HCT116 (cell line): ENCODE results near the gene ART1. TPM values are rescaled to one million over a fixed set of nuclear protein-coding genes. Genes with fewer than 3 reads are reported as not detected.

Experiments used
- ATAC-seq: fragments of 200-7000 bp; cut with Tn5 transposase; 2 replicates; pipeline ENCODE4 v1.9.1; 2020; ENCODE audit warnings: mild to moderate bottlenecking, moderate library complexity
- BruUV-seq: library from RNA; stranded (reverse); fragments of 400-500 nt; replicated peaks from 2 replicates; lab custom pipeline; 2021; lab: Mats Ljungman, UMichigan
- CTCF ChIA-PET: fragments of 300-600 bp; sonication (Branson Sonifier 250); formaldehyde crosslinking; loops from one replicate; lab custom pipeline; 2021; ENCODE audit warnings: antibody characterized with exemption; lab: Charles Lee
- POLR2A ChIA-PET: fragments of 300-600, 350-600 bp; sonication (Branson Sonifier 250); formaldehyde crosslinking; loops from one replicate; lab custom pipeline; 2021; ENCODE audit warnings: antibody characterized with exemption; lab: Charles Lee
- RAD21 ChIA-PET, 2 experiments: fragments of 300-600 bp; sonication (Branson Sonifier 250); formaldehyde crosslinking; loops; one replicate each; lab custom pipeline; 2023; ENCODE audit warnings: low total read pairs in 2 of 2; ENCODE audit not compliant: uncharacterized antibody in 2 of 2, unreplicated experiment in 2 of 2, low non-redundant PET in 1 of 2; lab: Charles Lee
- DNase-seq: peaks from one replicate; pipeline ENCODE4 v3.0.0-alpha.2; 2010; ENCODE audit warnings: low read depth, low spot score
- H2AFZ ChIP-seq: fragments of 200-600 bp; shearing (Covaris generic), sonication (generic); 2 replicates; pipeline ENCODE4 v1.6.1; 2017; ENCODE audit warnings: low read depth, mixed run types, mixed read lengths, antibody characterized with exemption, low read length; ENCODE audit not compliant: poor library complexity, severe bottlenecking
- H3K27ac ChIP-seq: 2 replicates; pipeline ENCODE4 v1.5.1; 2012; ENCODE audit warnings: low read depth, low read length
- H3K27me3 ChIP-seq: fragments of 200-600 bp; sonication (generic); 2 replicates; pipeline ENCODE4 v1.6.1; 2016; ENCODE audit warnings: mixed run types, low read length, mixed read lengths; ENCODE audit not compliant: insufficient read depth
- H3K36me3 ChIP-seq, 2 experiments: fragments of 200-500 bp in 1 of 2; fragments of 200-600 bp in 1 of 2; sonication (Bioruptor generic) in 1 of 2; sonication (generic) in 1 of 2; 2 replicates each; pipeline versions ENCODE4 v1.5.1 to v1.6.1; 2014 to 2016; ENCODE audit warnings: low read length in 2 of 2, inconsistent platforms in 1 of 2, mixed read lengths in 1 of 2, mixed run types in 1 of 2; ENCODE audit not compliant: insufficient read depth in 2 of 2, control insufficient read depth in 1 of 2
- H3K4me1 ChIP-seq, 2 experiments: fragments of 200-600 bp in 1 of 2; sonication (generic) in 1 of 2; 2 replicates each; pipeline versions ENCODE4 v1.5.1 to v1.6.1; 2012 to 2017; ENCODE audit warnings: low read length in 2 of 2, inconsistent platforms in 1 of 2, mild to moderate bottlenecking in 1 of 2, mixed read lengths in 1 of 2, mixed run types in 1 of 2, moderate library complexity in 1 of 2; ENCODE audit not compliant: insufficient read depth in 2 of 2, control insufficient read depth in 1 of 2
- H3K4me2 ChIP-seq: fragments of 200-600 bp; sonication (generic); 2 replicates; pipeline ENCODE4 v1.6.1; 2017; ENCODE audit warnings: mixed run types, low read length, mixed read lengths
- H3K4me3 ChIP-seq, 2 experiments: fragments of 200-600 bp in 1 of 2; sonication (generic) in 1 of 2; replicated peaks in 1 of 2; 2 replicates each; pipeline ENCODE4 v1.5.1; 2011 to 2016; ENCODE audit warnings: low read length in 2 of 2, control low read depth in 1 of 2, low read depth in 1 of 2, mild to moderate bottlenecking in 1 of 2, mixed read lengths in 1 of 2, mixed run types in 1 of 2
- H3K79me2 ChIP-seq: fragments of 200-600 bp; sonication (generic); 2 replicates; pipeline ENCODE4 v1.6.1; 2017; ENCODE audit warnings: mild to moderate bottlenecking, mixed run types, low read length, moderate library complexity, mixed read lengths; ENCODE audit not compliant: insufficient read depth
- H3K9ac ChIP-seq: fragments of 200-600 bp; sonication (generic); 2 replicates; pipeline ENCODE4 v1.6.1; 2016; ENCODE audit warnings: low read length, mixed read lengths
- H3K9me2 ChIP-seq: fragments of 200-600 bp; sonication (generic), shearing (Covaris generic); 2 replicates; pipeline ENCODE4 v1.6.1; 2017; ENCODE audit warnings: mixed run types, mild to moderate bottlenecking, moderate library complexity; ENCODE audit not compliant: insufficient read depth
- H3K9me3 ChIP-seq, 2 experiments: fragments of 200-500 bp in 1 of 2; fragments of 200-600 bp in 1 of 2; sonication (Bioruptor generic) in 1 of 2; sonication (generic) in 1 of 2; 2 replicates each; pipeline ENCODE4 v1.6.1; 2014 to 2017; ENCODE audit warnings: low read length in 2 of 2, mixed read lengths in 2 of 2, inconsistent platforms in 1 of 2, low read depth in 1 of 2, mild to moderate bottlenecking in 1 of 2, mixed run types in 1 of 2, moderate library complexity in 1 of 2; ENCODE audit not compliant: control insufficient read depth in 1 of 2, insufficient read depth in 1 of 2
- H4K20me1 ChIP-seq: fragments of 200-600 bp; sonication (generic), shearing (Covaris generic); 2 replicates; pipeline ENCODE4 v1.6.1; 2017; ENCODE audit warnings: mixed run types, mild to moderate bottlenecking, moderate library complexity; ENCODE audit not compliant: insufficient read depth
- CBX3 ChIP-seq: IDR thresholded peaks from 2 replicates; pipeline ENCODE4 v1.6.1; 2012; ENCODE audit warnings: low read depth
- ELF1 ChIP-seq: IDR thresholded peaks from 2 replicates; pipeline ENCODE4 v1.6.1; 2012; ENCODE audit warnings: low read depth, borderline replicate concordance
- EZH2phosphoT487 ChIP-seq: fragments of 200-600 bp; IDR thresholded peaks from 2 replicates; pipeline ENCODE4 v1.6.1; 2018; ENCODE audit warnings: antibody characterized with exemption, borderline replicate concordance
- FOSL1 ChIP-seq: IDR thresholded peaks from 2 replicates; pipeline ENCODE4 v1.6.1; 2012; ENCODE audit warnings: low read depth
- JUND ChIP-seq: IDR thresholded peaks from 2 replicates; pipeline ENCODE4 v1.6.1; 2012
- POLR2AphosphoS5 ChIP-seq: IDR thresholded peaks from 2 replicates; pipeline ENCODE4 v1.6.1; 2011; ENCODE audit warnings: mild to moderate bottlenecking, low read depth, low read length, moderate library complexity
- SP1 ChIP-seq: IDR thresholded peaks from 2 replicates; pipeline ENCODE4 v1.6.1; 2012; ENCODE audit warnings: low read depth
- ZNF274 ChIP-seq: fragments of 200-500 bp; sonication (Bioruptor generic); IDR thresholded peaks from 2 replicates; pipeline ENCODE4 v1.6.1; 2014; ENCODE audit warnings: mild to moderate bottlenecking, low read depth, low read length, inconsistent platforms
- intact Hi-C: fragments of 100-400 bp; cut with micrococcal nuclease; formaldehyde crosslinking; loops from 2 replicates; pipeline ENCODE4 v1.10.0; 2022
- total RNA-seq: library from RNA; stranded (reverse); gene quantifications from one replicate; pipeline ENCODE4 v1.2.1, GENCODE V29; 2021; ENCODE audit not compliant: unreplicated experiment
- TF ChIP-seq, protein P1 (sequence below): IDR thresholded peaks from 2 replicates; pipeline ENCODE4 v1.6.1; 2012
- TF ChIP-seq, protein P2 (sequence below), 3 experiments: fragments of 200-600 bp in 1 of 3; sonication (generic) in 1 of 3; IDR thresholded peaks in 2 of 3; conservative IDR thresholded peaks in 1 of 3; 2 replicates each; pipeline ENCODE4 v1.5.1; 2012 to 2017; ENCODE audit warnings: low read depth in 2 of 3, low read length in 2 of 3, antibody characterized with exemption in 1 of 3, borderline replicate concordance in 1 of 3, control low read depth in 1 of 3, mild to moderate bottlenecking in 1 of 3, mixed read lengths in 1 of 3, mixed run types in 1 of 3, moderate library complexity in 1 of 3; ENCODE audit not compliant: insufficient read depth in 1 of 3
- TF ChIP-seq, protein P3 (sequence below): IDR thresholded peaks from 2 replicates; pipeline ENCODE4 v1.6.1; 2012; ENCODE audit warnings: low read depth

Gene ART1
- total RNA-seq, 1 experiment from 2014 or later: not detected

DNA sequence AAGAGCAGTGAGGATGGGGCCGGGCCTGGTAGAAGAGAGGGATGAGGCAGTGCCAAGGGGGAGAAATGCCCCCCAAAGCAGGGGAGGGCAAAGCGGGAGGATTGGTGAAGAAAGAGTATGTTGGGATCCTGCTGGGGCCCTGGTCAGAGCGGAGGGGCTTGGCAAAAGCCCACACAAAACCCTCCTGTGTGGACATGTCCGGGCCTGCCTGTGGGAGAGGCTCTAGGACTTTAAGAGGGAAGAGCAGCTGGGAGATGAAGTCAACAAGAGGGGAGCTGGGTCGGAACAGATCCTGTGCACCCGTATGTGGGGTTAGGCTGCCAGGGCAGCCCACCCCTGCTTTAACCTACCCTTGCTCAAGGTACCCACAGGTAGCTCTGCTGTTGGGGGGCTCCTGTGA, 28.9 kb upstream of the ART1 start:
- H3K9me2 ChIP-seq: no peaks in the 10 kb centered on the region
- H3K27ac ChIP-seq: peak overlapping the region; percentile 18; the same call in 1 of the 2 replicates
- no peaks in the 10 kb centered on the region for H4K20me1 ChIP-seq
- ATAC-seq (no peak), DNase-seq (no peak)
- no peaks in the 10 kb centered on the region for H3K79me2 ChIP-seq
- H2AFZ ChIP-seq: no peak overlapping the region
- intact Hi-C loops: no loop called here
- ChIA-PET POLR2A (no interaction called here), RAD21 (no interaction called here)
- H3K4me1 ChIP-seq: peaks cover 0 to 6% of the 10 kb centered on the region in 2 experiments; a peak in 1 of 4 replicates
- no peak overlapping the region for H3K4me3 ChIP-seq
- H3K9me3 ChIP-seq: 0 out of 4 replicates have a peak, but pooled peaks cover 0 to 3% of the 10 kb centered on the region in 2 experiments
- no peak for TF ChIP-seq CBX3
- TF ChIP-seq ELF1: no peak
- TF ChIP-seq, protein P1, sequence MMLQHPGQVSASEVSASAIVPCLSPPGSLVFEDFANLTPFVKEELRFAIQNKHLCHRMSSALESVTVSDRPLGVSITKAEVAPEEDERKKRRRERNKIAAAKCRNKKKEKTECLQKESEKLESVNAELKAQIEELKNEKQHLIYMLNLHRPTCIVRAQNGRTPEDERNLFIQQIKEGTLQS: no peak
- TF ChIP-seq, protein P2, sequence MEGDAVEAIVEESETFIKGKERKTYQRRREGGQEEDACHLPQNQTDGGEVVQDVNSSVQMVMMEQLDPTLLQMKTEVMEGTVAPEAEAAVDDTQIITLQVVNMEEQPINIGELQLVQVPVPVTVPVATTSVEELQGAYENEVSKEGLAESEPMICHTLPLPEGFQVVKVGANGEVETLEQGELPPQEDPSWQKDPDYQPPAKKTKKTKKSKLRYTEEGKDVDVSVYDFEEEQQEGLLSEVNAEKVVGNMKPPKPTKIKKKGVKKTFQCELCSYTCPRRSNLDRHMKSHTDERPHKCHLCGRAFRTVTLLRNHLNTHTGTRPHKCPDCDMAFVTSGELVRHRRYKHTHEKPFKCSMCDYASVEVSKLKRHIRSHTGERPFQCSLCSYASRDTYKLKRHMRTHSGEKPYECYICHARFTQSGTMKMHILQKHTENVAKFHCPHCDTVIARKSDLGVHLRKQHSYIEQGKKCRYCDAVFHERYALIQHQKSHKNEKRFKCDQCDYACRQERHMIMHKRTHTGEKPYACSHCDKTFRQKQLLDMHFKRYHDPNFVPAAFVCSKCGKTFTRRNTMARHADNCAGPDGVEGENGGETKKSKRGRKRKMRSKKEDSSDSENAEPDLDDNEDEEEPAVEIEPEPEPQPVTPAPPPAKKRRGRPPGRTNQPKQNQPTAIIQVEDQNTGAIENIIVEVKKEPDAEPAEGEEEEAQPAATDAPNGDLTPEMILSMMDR (IDR thresholded peaks at IDR 0.05 in 2 of 3, conservative IDR thresholded peaks at IDR 0.05 in 1 of 3; ENCODE audit: borderline replicate concordance in 1 of 3, insufficient read depth in 1 of 3, low read depth in 2 of 3, low read length in 2 of 3): no peak
- TF ChIP-seq JUND: no peak
- no peak for TF ChIP-seq EZH2phosphoT487
- no peak for TF ChIP-seq SP1
- no peak for TF ChIP-seq POLR2AphosphoS5
- TF ChIP-seq ZNF274: no peak
- TF ChIP-seq, protein P3, sequence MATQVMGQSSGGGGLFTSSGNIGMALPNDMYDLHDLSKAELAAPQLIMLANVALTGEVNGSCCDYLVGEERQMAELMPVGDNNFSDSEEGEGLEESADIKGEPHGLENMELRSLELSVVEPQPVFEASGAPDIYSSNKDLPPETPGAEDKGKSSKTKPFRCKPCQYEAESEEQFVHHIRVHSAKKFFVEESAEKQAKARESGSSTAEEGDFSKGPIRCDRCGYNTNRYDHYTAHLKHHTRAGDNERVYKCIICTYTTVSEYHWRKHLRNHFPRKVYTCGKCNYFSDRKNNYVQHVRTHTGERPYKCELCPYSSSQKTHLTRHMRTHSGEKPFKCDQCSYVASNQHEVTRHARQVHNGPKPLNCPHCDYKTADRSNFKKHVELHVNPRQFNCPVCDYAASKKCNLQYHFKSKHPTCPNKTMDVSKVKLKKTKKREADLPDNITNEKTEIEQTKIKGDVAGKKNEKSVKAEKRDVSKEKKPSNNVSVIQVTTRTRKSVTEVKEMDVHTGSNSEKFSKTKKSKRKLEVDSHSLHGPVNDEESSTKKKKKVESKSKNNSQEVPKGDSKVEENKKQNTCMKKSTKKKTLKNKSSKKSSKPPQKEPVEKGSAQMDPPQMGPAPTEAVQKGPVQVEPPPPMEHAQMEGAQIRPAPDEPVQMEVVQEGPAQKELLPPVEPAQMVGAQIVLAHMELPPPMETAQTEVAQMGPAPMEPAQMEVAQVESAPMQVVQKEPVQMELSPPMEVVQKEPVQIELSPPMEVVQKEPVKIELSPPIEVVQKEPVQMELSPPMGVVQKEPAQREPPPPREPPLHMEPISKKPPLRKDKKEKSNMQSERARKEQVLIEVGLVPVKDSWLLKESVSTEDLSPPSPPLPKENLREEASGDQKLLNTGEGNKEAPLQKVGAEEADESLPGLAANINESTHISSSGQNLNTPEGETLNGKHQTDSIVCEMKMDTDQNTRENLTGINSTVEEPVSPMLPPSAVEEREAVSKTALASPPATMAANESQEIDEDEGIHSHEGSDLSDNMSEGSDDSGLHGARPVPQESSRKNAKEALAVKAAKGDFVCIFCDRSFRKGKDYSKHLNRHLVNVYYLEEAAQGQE: no peak
- no peak for TF ChIP-seq FOSL1
- TF ChIP-seq, all 23 proteins: peak for 0
- no peak overlapping the region for H3K4me2 ChIP-seq
- no peak overlapping the region for H3K9ac ChIP-seq
- BruUV-seq: no TSS peak
- CTCF ChIA-PET: no interaction called here
- H3K27me3 ChIP-seq: no peaks in the 10 kb centered on the region
- H3K36me3 ChIP-seq: no peaks in the 10 kb centered on the region
